ENCODE results near the gene GDI2.

- TF ChIP-seq CTCF (IDR thresholded peaks at IDR 0.05) = no peak
- TF ChIP-seq POLR2A (IDR thresholded peaks at IDR 0.05) = no peak
Measured at GRCh38 chr10:5730766-5731165, 82.5 kb downstream of the GDI2 start.

All from lower leg skin (tissue), 3 donors.